ENCODE results near the gene POLR3B.
"Not testable (repeated sequence)": the region's sequence is repeated elsewhere in the genome, so short reads cannot be mapped to it uniquely, and the experiment has no call there.

The POLR3B gene

GRCh38 chr12:106446419-106447092 is 89.0 kb downstream of the POLR3B start:
- no peak overlapping the region for H3K4me3 ChIP-seq (replicated peaks; ENCODE audit: low read depth, low read length)
- TF ChIP-seq CTCF (IDR thresholded peaks at IDR 0.05; ENCODE audit: low read depth, low read length, missing control alignments) = no peak
- no peak for DNase-seq (ENCODE audit: extremely low read depth, low read depth)

GRCh38 chr12:106452309-106452708 is 94.8 kb downstream of the POLR3B start:
- no peak for DNase-seq (ENCODE audit: extremely low read depth, low read depth)
- no peak for TF ChIP-seq CTCF (IDR thresholded peaks at IDR 0.05; ENCODE audit: low read depth, low read length, missing control alignments)
- H3K4me3 ChIP-seq (replicated peaks; ENCODE audit: low read depth, low read length) = no peak overlapping the region

- H3K4me3 ChIP-seq (replicated peaks; ENCODE audit: low read depth, low read length) = no peak overlapping the region
- DNase-seq (ENCODE audit: extremely low read depth, low read depth) = no peak
- no peak for TF ChIP-seq CTCF (IDR thresholded peaks at IDR 0.05; ENCODE audit: low read depth, low read length, missing control alignments)
Measured at GRCh38 chr12:106455111-106455510, 97.6 kb downstream of the POLR3B start.

GRCh38 chr12:106459124-106459523 is 101.6 kb downstream of the POLR3B start:
- no peak for TF ChIP-seq CTCF (IDR thresholded peaks at IDR 0.05; ENCODE audit: low read depth, low read length, missing control alignments)
- no peak overlapping the region for H3K4me3 ChIP-seq (replicated peaks; ENCODE audit: low read depth, low read length)
- no peak for DNase-seq (ENCODE audit: extremely low read depth, low read depth)

- no peak overlapping the region for H3K4me3 ChIP-seq (replicated peaks; ENCODE audit: low read depth, low read length)
- TF ChIP-seq CTCF (IDR thresholded peaks at IDR 0.05; ENCODE audit: low read depth, low read length, missing control alignments) = no peak
- DNase-seq (ENCODE audit: extremely low read depth, low read depth) = no peak
Measured at GRCh38 chr12:106459534-106459933, 102.0 kb downstream of the POLR3B start.

- DNase-seq (ENCODE audit: extremely low read depth, low read depth) = no peak
- no peak for TF ChIP-seq CTCF (IDR thresholded peaks at IDR 0.05; ENCODE audit: low read depth, low read length, missing control alignments)
- H3K4me3 ChIP-seq (replicated peaks; ENCODE audit: low read depth, low read length) = no peak overlapping the region
Measured at GRCh38 chr12:106461730-106462129, 104.2 kb downstream of the POLR3B start.

GRCh38 chr12:106465605-106466004 is 108.1 kb downstream of the POLR3B start:
- not testable (repeated sequence) for DNase-seq (ENCODE audit: extremely low read depth, low read depth); H3K4me3 ChIP-seq (replicated peaks; ENCODE audit: low read depth, low read length)

GRCh38 chr12:106475662-106476061 is 118.1 kb downstream of the POLR3B start:
- not testable (repeated sequence) for DNase-seq (ENCODE audit: extremely low read depth, low read depth); H3K4me3 ChIP-seq (replicated peaks; ENCODE audit: low read depth, low read length)

GRCh38 chr12:106477627-106478026 is 120.1 kb downstream of the POLR3B start:
- H3K4me3 ChIP-seq (replicated peaks; ENCODE audit: low read depth, low read length); DNase-seq (ENCODE audit: extremely low read depth, low read depth): not testable (repeated sequence)
